IPS-20b (cell line): ENCODE measurements around the gene WDR43.

Source experiments
- H3K27ac ChIP-seq: one replicate; pipeline ENCODE4 v1.5.1; 2013; ENCODE audit warnings: low read length
- H3K27me3 ChIP-seq: 2 replicates; pipeline ENCODE4 v1.6.1; 2013; ENCODE audit warnings: mild to moderate bottlenecking, low read length, inconsistent platforms; ENCODE audit not compliant: insufficient read depth
- H3K36me3 ChIP-seq: 2 replicates; pipeline ENCODE4 v1.6.1; 2013; ENCODE audit warnings: low read depth, mild to moderate bottlenecking, inconsistent platforms, low read length, moderate library complexity; ENCODE audit not compliant: insufficient read depth
- H3K4me1 ChIP-seq: 2 replicates; pipeline ENCODE4 v1.6.1; 2013; ENCODE audit warnings: mild to moderate bottlenecking, control low read depth, inconsistent platforms, low read length, moderate library complexity; ENCODE audit not compliant: insufficient read depth
- H3K4me3 ChIP-seq: 2 replicates; pipeline ENCODE4 v1.5.1; 2013; ENCODE audit warnings: mild to moderate bottlenecking, low read length, inconsistent platforms
- H3K9ac ChIP-seq: 2 replicates; pipeline ENCODE4 v1.6.1; 2013; ENCODE audit warnings: low read depth, mild to moderate bottlenecking, inconsistent platforms, low read length, moderate library complexity
- H3K9me3 ChIP-seq: 2 replicates; pipeline ENCODE4 v1.6.1; 2013; ENCODE audit warnings: mild to moderate bottlenecking, low read depth, low read length, inconsistent platforms; ENCODE audit not compliant: insufficient read depth

The WDR43 gene

GRCh38 chr2:28915939-28916338, 21.5 kb downstream of the WDR43 start:
- H3K36me3 ChIP-seq, result peaks cover 88% of the 10 kb centered on the region
- H3K27ac ChIP-seq, result no peak overlapping the region
- no peak overlapping the region for H3K9ac ChIP-seq
- H3K4me1 ChIP-seq, result no peaks in the 10 kb centered on the region
- H3K27me3 ChIP-seq, result no peaks in the 10 kb centered on the region
- H3K4me3 ChIP-seq, result no peak overlapping the region
- H3K9me3 ChIP-seq, result no peaks in the 10 kb centered on the region

DNA sequence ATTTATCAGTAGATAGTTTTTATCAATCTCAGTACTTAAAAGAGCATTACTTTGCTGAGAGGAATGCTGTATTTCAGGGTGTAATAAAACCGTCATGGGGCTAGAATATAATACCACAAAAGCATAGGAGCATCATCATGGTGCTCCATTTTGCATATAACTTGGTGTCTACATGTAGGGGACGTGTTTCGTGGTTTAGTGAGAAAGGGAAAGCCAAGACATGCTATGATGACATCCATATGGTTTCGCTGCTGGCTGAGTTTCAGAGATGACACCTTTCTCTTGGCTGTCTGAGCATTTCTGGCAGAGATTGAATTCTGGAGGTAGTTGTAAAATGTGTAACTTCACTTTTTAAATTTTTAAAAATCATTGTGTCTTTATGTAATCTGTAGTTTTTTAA, 32.4 kb downstream of the WDR43 start:
- Histone ChIP-seq H3K4me1 (no peaks in the 10 kb centered on the region), H3K9ac (no peak overlapping the region), H3K36me3 (peaks cover 100% of the 10 kb centered on the region), H3K27me3 (no peaks in the 10 kb centered on the region), H3K27ac (no peak overlapping the region), H3K4me3 (no peak overlapping the region), H3K9me3 (no peaks in the 10 kb centered on the region)

GRCh38 chr2:28927469-28927868, 33.0 kb downstream of the WDR43 start:
- Histone ChIP-seq H3K27ac (no peak overlapping the region), H3K4me1 (no peaks in the 10 kb centered on the region), H3K27me3 (no peaks in the 10 kb centered on the region), H3K9ac (no peak overlapping the region), H3K4me3 (no peak overlapping the region), H3K9me3 (no peaks in the 10 kb centered on the region), H3K36me3 (peaks cover 100% of the 10 kb centered on the region)

GRCh38 chr2:28927878-28928277, 33.4 kb downstream of the WDR43 start:
- Histone ChIP-seq H3K4me1 (no peaks in the 10 kb centered on the region), H3K9ac (no peak overlapping the region), H3K9me3 (no peaks in the 10 kb centered on the region), H3K27ac (no peak overlapping the region), H3K27me3 (no peaks in the 10 kb centered on the region), H3K4me3 (no peak overlapping the region), H3K36me3 (peaks cover 100% of the 10 kb centered on the region)

- H3K27ac ChIP-seq, result no peak overlapping the region
- no peaks in the 10 kb centered on the region for H3K4me1 ChIP-seq
- H3K36me3 ChIP-seq, result peaks cover 100% of the 10 kb centered on the region
- H3K9me3 ChIP-seq, result no peaks in the 10 kb centered on the region
- no peak overlapping the region for H3K4me3 ChIP-seq
- no peaks in the 10 kb centered on the region for H3K27me3 ChIP-seq
- H3K9ac ChIP-seq, result no peak overlapping the region
Observed at GRCh38 chr2:28929581-28929980, 35.1 kb downstream of the WDR43 start.

GRCh38 chr2:28930205-28930604, 35.7 kb downstream of the WDR43 start:
- Histone ChIP-seq H3K36me3 (peaks cover 100% of the 10 kb centered on the region), H3K27ac (no peak overlapping the region)

DNA sequence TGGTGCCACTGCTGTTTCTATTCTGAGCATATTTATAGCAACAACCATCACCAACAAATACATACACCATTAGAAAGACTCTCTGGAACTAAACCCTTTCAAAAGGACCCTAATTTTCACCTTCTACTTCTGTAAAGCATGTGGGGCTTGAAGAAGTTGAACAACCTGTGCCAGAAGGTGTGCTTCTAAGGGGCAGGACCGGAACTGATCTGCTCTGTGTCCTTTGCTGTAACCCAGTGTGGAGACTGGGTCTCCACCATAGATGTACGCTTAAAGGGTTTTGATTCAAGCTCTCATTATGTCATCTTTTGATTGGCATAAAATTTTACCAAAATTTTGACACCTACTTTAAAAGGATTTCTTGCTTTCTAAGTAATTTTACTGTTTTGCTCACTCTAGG, 40.3 kb downstream of the WDR43 start:
- Histone ChIP-seq H3K27me3 (no peaks in the 10 kb centered on the region), H3K27ac (no peak overlapping the region), H3K4me3 (no peak overlapping the region), H3K4me1 (no peaks in the 10 kb centered on the region), H3K9ac (no peak overlapping the region), H3K9me3 (no peaks in the 10 kb centered on the region), H3K36me3 (peaks cover 100% of the 10 kb centered on the region)

More at GRCh38 chr2:28930205-28930604, 35.7 kb downstream of the WDR43 start:
- no peaks in the 10 kb centered on the region for H3K9me3 ChIP-seq
- H3K4me3 ChIP-seq, result no peak overlapping the region
- no peak overlapping the region for H3K9ac ChIP-seq
- no peaks in the 10 kb centered on the region for H3K4me1 ChIP-seq
- H3K27me3 ChIP-seq, result no peaks in the 10 kb centered on the region

DNA sequence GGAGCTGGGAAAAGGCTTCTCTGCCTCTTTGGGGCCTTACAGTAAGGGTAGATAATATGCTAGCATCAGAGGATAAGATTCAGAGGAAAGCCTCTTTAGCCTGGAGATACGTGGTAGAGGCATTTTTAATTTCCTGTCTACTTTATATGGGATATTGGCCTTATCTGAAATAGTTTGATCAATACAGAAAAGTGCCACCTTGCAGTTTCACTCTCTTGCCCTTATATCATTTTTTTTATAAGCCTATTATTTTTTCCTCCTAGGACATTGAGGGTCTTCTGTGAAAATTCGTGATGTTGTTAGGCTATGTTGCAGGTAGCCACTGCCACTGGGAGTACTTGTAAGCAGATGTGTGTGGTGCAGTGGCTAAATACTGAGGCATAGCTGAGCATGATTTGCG, 46.5 kb downstream of the WDR43 start:
- Histone ChIP-seq H3K36me3 (peaks cover 97% of the 10 kb centered on the region), H3K9ac (no peak overlapping the region), H3K4me1 (no peaks in the 10 kb centered on the region), H3K9me3 (no peaks in the 10 kb centered on the region), H3K4me3 (no peak overlapping the region), H3K27me3 (no peaks in the 10 kb centered on the region), H3K27ac (no peak overlapping the region)

GRCh38 chr2:28944535-28945248, 50.2 kb downstream of the WDR43 start:
- no peaks in the 10 kb centered on the region for H3K4me1 ChIP-seq
- no peak overlapping the region for H3K9ac ChIP-seq
- H3K27me3 ChIP-seq, result no peaks in the 10 kb centered on the region
- no peak overlapping the region for H3K27ac ChIP-seq
- peaks cover 21% of the 10 kb centered on the region for H3K9me3 ChIP-seq
- peaks cover 93% of the 10 kb centered on the region for H3K36me3 ChIP-seq
- no peak overlapping the region for H3K4me3 ChIP-seq

DNA sequence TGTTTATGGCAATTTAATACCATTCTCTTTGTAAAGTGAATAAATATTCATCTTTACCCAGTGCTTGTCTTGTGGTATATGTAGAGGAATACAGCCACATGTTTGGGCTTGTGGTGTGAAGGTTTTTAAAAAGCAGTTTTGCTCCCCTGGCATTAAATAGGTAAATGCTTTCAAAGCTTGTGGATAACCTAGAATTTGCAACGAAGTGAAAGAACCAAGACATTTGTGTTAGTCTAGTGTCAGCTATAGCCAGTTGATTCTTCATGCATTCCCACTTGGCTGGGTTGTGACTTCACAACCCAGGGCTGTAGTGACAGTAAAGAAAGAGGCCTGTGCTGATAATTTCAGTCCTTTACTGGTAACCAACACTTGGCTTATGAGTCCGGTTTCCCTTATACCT, 53.7 kb downstream of the WDR43 start:
- Histone ChIP-seq H3K36me3 (peaks cover 62% of the 10 kb centered on the region), H3K4me1 (peaks cover 7% of the 10 kb centered on the region; the same call in 1 of the 2 replicates), H3K4me3 (no peak overlapping the region), H3K27ac (no peak overlapping the region), H3K9ac (no peak overlapping the region), H3K9me3 (peaks cover 23% of the 10 kb centered on the region), H3K27me3 (no peaks in the 10 kb centered on the region)

- no peak overlapping the region for H3K4me3 ChIP-seq
- H3K36me3 ChIP-seq, result peaks cover 51% of the 10 kb centered on the region
- peaks cover 7% of the 10 kb centered on the region; the same call in 1 of the 2 replicates for H3K4me1 ChIP-seq
- H3K27me3 ChIP-seq, result no peaks in the 10 kb centered on the region
- H3K27ac ChIP-seq, result no peak overlapping the region
- peaks cover 23% of the 10 kb centered on the region for H3K9me3 ChIP-seq
- H3K9ac ChIP-seq, result no peak overlapping the region
Observed at GRCh38 chr2:28949190-28949589, 54.7 kb downstream of the WDR43 start.

GRCh38 chr2:28949617-28950305, 55.3 kb downstream of the WDR43 start:
- no peak overlapping the region for H3K27ac ChIP-seq
- no peaks in the 10 kb centered on the region for H3K27me3 ChIP-seq
- H3K9ac ChIP-seq, result no peak overlapping the region
- H3K36me3 ChIP-seq, result peaks cover 46% of the 10 kb centered on the region
- H3K4me1 ChIP-seq, result peaks cover 7% of the 10 kb centered on the region; the same call in 1 of the 2 replicates
- H3K4me3 ChIP-seq, result no peak overlapping the region
- peaks cover 23% of the 10 kb centered on the region for H3K9me3 ChIP-seq
